GM12891 (cell line): ENCODE measurements around the gene SPTBN4.
"Not testable (repeated sequence)": the region's sequence is repeated elsewhere in the genome, so short reads cannot be mapped to it uniquely, and the experiment has no call there.

ENCODE experiments used
- DNase-seq: peaks from one replicate; pipeline ENCODE4 v3.0.0; 2011; ENCODE audit warnings: low spot score; ENCODE audit not compliant: insufficient read length
- FAIRE-seq: peaks from 2 replicates; lab custom pipeline; 2011; peaks lifted over from hg19 to GRCh38; lab: Jason Lieb, UNC
- PAX5 ChIP-seq: IDR thresholded peaks from 2 replicates; pipeline ENCODE4 v1.6.1; 2011; ENCODE audit warnings: low read length, moderate library complexity, mild to moderate bottlenecking; ENCODE audit not compliant: insufficient read depth, severe bottlenecking
- POLR2A ChIP-seq: IDR thresholded peaks from 2 replicates; pipeline ENCODE4 v1.6.1; 2011; ENCODE audit warnings: low read depth, low read length, control low read depth
- POLR2AphosphoS5 ChIP-seq: IDR thresholded peaks from 2 replicates; pipeline ENCODE4 v1.6.1; 2011; ENCODE audit warnings: low read depth, low read length, control low read depth
- POU2F2 ChIP-seq: IDR thresholded peaks from 2 replicates; pipeline ENCODE4 v1.6.1; 2011; ENCODE audit warnings: low read depth, mild to moderate bottlenecking, control low read depth, low read length, moderate library complexity
- SPI1 ChIP-seq: IDR thresholded peaks from 2 replicates; pipeline ENCODE4 v1.6.1; 2011; ENCODE audit warnings: low read depth, low read length, control low read depth
- TAF1 ChIP-seq: IDR thresholded peaks from 2 replicates; pipeline ENCODE4 v1.6.1; 2011; ENCODE audit warnings: low read depth, low read length, control low read depth

SPTBN4 gene

GRCh38 chr19:40450664-40451063 lies 16.1 kb upstream of the SPTBN4 start:
- FAIRE-seq (no peak), DNase-seq (no peak)
- TF ChIP-seq SPI1 (no peak), POLR2A (no peak), PAX5 (no peak), TAF1 (no peak), POLR2AphosphoS5 (no peak), POU2F2 (no peak)

GRCh38 chr19:40452016-40452415 lies 14.8 kb upstream of the SPTBN4 start:
- DNase-seq (no peak), FAIRE-seq (no peak)
- no peak for TF ChIP-seq SPI1
- TF ChIP-seq POU2F2: no peak
- no peak for TF ChIP-seq PAX5
- TF ChIP-seq POLR2A: no peak
- no peak for TF ChIP-seq POLR2AphosphoS5
- no peak for TF ChIP-seq TAF1

- TF ChIP-seq POLR2A (no peak), POU2F2 (no peak), PAX5 (no peak)
- FAIRE-seq (no peak), DNase-seq (no peak)
These were observed 13.6 kb upstream of the SPTBN4 start for GRCh38 chr19:40453151-40453735.

GRCh38 chr19:40453943-40454342 lies 12.9 kb upstream of the SPTBN4 start:
- FAIRE-seq, DNase-seq: not testable (repeated sequence)

- DNase-seq: no peak
- no peak for FAIRE-seq
- no peak for TF ChIP-seq POLR2AphosphoS5
- no peak for TF ChIP-seq PAX5
- TF ChIP-seq TAF1: no peak
- no peak for TF ChIP-seq POLR2A
- TF ChIP-seq SPI1: no peak
- TF ChIP-seq POU2F2: no peak
These were observed 9.8 kb upstream of the SPTBN4 start for GRCh38 chr19:40457048-40457447.

GRCh38 chr19:40457953-40458596 lies 8.7 kb upstream of the SPTBN4 start:
- FAIRE-seq (no peak), DNase-seq (no peak)
- TF ChIP-seq POLR2AphosphoS5: no peak
- no peak for TF ChIP-seq SPI1
- no peak for TF ChIP-seq POLR2A
- no peak for TF ChIP-seq PAX5
- TF ChIP-seq POU2F2: no peak
- TF ChIP-seq TAF1: no peak

GRCh38 chr19:40458597-40458974 lies 8.2 kb upstream of the SPTBN4 start:
- no peak for FAIRE-seq
- no peak for DNase-seq
- TF ChIP-seq PAX5 (no peak), POLR2AphosphoS5 (no peak), POLR2A (no peak)

- no peak for DNase-seq
- TF ChIP-seq POU2F2: no peak
- no peak for FAIRE-seq
These were observed 6.6 kb upstream of the SPTBN4 start for GRCh38 chr19:40460185-40460584.

- peak; percentile 28 for FAIRE-seq
- TF ChIP-seq PAX5 (no peak), SPI1 (peak; percentile 89), POU2F2 (no peak)
These were observed 5.1 kb upstream of the SPTBN4 start for GRCh38 chr19:40461669-40462221.

GRCh38 chr19:40463587-40464037 lies 3.2 kb upstream of the SPTBN4 start:
- not testable (repeated sequence) for FAIRE-seq, DNase-seq

More at GRCh38 chr19:40461669-40462221, 5.1 kb upstream of the SPTBN4 start:
- no peak for DNase-seq
